SK-N-SH (cell line): ENCODE data around the gene PRLR. TPM values are rescaled to one million over a fixed set of nuclear protein-coding genes. Genes with fewer than 3 reads are reported as not detected.

Experiments used
- CTCF ChIA-PET: fragments of 300-600, 350-600 bp; formaldehyde crosslinking; extraction: SDS; loops from one replicate; lab custom pipeline; 2021; lab: Yijun Ruan, JAX
- POLR2A ChIA-PET: fragments of 350-600 bp; sonication (Branson Sonifier 250); formaldehyde crosslinking; extraction: SDS; loops from one replicate; lab custom pipeline; 2020; ENCODE audit warnings: antibody characterized with exemption, inconsistent platforms; lab: Yijun Ruan, JAX
- DNase-seq: peaks from one replicate; pipeline ENCODE4 v3.0.0; 2012
- H2AFZ ChIP-seq: fragments of 200-600 bp; sonication (generic); 2 replicates; pipeline ENCODE4 v1.8.1; 2016; ENCODE audit warnings: antibody characterized with exemption, mild to moderate bottlenecking, low read depth
- H3F3A ChIP-seq: fragments of 200-600 bp; sonication (generic); replicated peaks from 2 replicates; pipeline ENCODE3; 2016; ENCODE audit warnings: antibody characterized with exemption, mild to moderate bottlenecking; ENCODE audit not compliant: insufficient read depth
- H3K27ac ChIP-seq, 2 experiments: fragments of 200-500 bp in 1 of 2; fragments of 200-600 bp in 1 of 2; sonication (Bioruptor generic) in 1 of 2; sonication (generic), shearing (Covaris generic) in 1 of 2; 2 replicates each; pipeline versions ENCODE4 v1.5.1 to v1.6.1; 2014 to 2016; ENCODE audit warnings: low read depth in 2 of 2, inconsistent platforms in 1 of 2, low read length in 1 of 2, mild to moderate bottlenecking in 1 of 2, mixed read lengths in 1 of 2
- H3K27me3 ChIP-seq: fragments of 200-600 bp; sonication (generic), shearing (Covaris generic); 2 replicates; pipeline ENCODE4 v1.6.1; 2016; ENCODE audit warnings: mixed run types; ENCODE audit not compliant: insufficient read depth
- H3K36me3 ChIP-seq, 2 experiments: fragments of 200-500 bp in 1 of 2; fragments of 200-600 bp in 1 of 2; sonication (Bioruptor generic) in 1 of 2; sonication (generic) in 1 of 2; replicated peaks in 1 of 2; 2 replicates each; pipeline versions ENCODE3 to v1.5.1; 2014 to 2016; ENCODE audit warnings: low read length in 1 of 2, mild to moderate bottlenecking in 1 of 2; ENCODE audit not compliant: insufficient read depth in 2 of 2, control insufficient read depth in 1 of 2
- H3K4me1 ChIP-seq, 2 experiments: fragments of 200-500 bp in 1 of 2; fragments of 200-600 bp in 1 of 2; sonication (Bioruptor generic) in 1 of 2; sonication (generic), shearing (Covaris generic) in 1 of 2; 2 replicates each; pipeline versions ENCODE4 v1.5.1 to v1.6.1; 2014 to 2016; ENCODE audit warnings: low read depth in 1 of 2, low read length in 1 of 2, mixed run types in 1 of 2; ENCODE audit not compliant: insufficient read depth in 2 of 2, control insufficient read depth in 1 of 2
- H3K4me2 ChIP-seq: fragments of 200-600 bp; sonication (generic), shearing (Covaris generic); 2 replicates; pipeline ENCODE4 v1.6.1; 2017; ENCODE audit warnings: mixed run types
- H3K4me3 ChIP-seq, 2 experiments: fragments of 200-500 bp in 1 of 2; fragments of 200-600 bp in 1 of 2; sonication (Bioruptor generic) in 1 of 2; sonication (generic), shearing (Covaris generic) in 1 of 2; 2 replicates each; pipeline versions ENCODE4 v1.5.1 to v1.8.1; 2014 to 2016; ENCODE audit warnings: low read depth in 2 of 2, inconsistent platforms in 1 of 2, low read length in 1 of 2, mild to moderate bottlenecking in 1 of 2, mixed read lengths in 1 of 2, moderate library complexity in 1 of 2
- H3K79me2 ChIP-seq: fragments of 200-600 bp; sonication (generic); 2 replicates; pipeline ENCODE4 v1.8.1; 2017; ENCODE audit warnings: mild to moderate bottlenecking; ENCODE audit not compliant: insufficient read depth
- H3K9ac ChIP-seq: fragments of 200-600 bp; sonication (generic); 2 replicates; pipeline ENCODE4 v1.6.1; 2017; ENCODE audit warnings: mixed run types
- H3K9me2 ChIP-seq: fragments of 200-600 bp; sonication (generic); 2 replicates; pipeline ENCODE4 v1.6.1; 2017; ENCODE audit warnings: mixed run types
- H3K9me3 ChIP-seq: fragments of 200-600 bp; sonication (generic); 2 replicates; pipeline ENCODE4 v1.6.1; 2017; ENCODE audit warnings: mixed run types, mild to moderate bottlenecking, moderate library complexity
- H4K20me1 ChIP-seq: fragments of 200-600 bp; sonication (generic); 2 replicates; pipeline ENCODE4 v1.6.1; 2017; ENCODE audit warnings: mild to moderate bottlenecking, mixed run types; ENCODE audit not compliant: insufficient read depth
- EP300 ChIP-seq, 2 experiments: IDR thresholded peaks; 2 replicates each; pipeline versions ENCODE4 v1.4.0 to v1.6.1; 2012; ENCODE audit warnings: borderline replicate concordance in 1 of 2, low read depth in 1 of 2, low read length in 1 of 2
- FOSL2 ChIP-seq: IDR thresholded peaks from 2 replicates; pipeline ENCODE4 v1.4.0; 2012; ENCODE audit warnings: low read depth, mild to moderate bottlenecking, moderate library complexity, borderline replicate concordance
- FOXJ3 ChIP-seq: sonication (generic); formaldehyde crosslinking; IDR thresholded peaks from 2 replicates; pipeline ENCODE4 v1.5.1; 2020; ENCODE audit warnings: mild to moderate bottlenecking, missing genetic modification reagents
- FOXM1 ChIP-seq: IDR thresholded peaks from 2 replicates; pipeline ENCODE4 v1.4.0; 2012; ENCODE audit warnings: low read depth, mild to moderate bottlenecking
- GABPA ChIP-seq: IDR thresholded peaks from 2 replicates; pipeline ENCODE4 v1.4.0; 2012; ENCODE audit warnings: low read depth, mild to moderate bottlenecking
- IRF3 ChIP-seq: fragments of 150-350 bp; IDR thresholded peaks from 2 replicates; pipeline ENCODE4 v1.6.1; 2016; ENCODE audit warnings: mild to moderate bottlenecking, low read depth, low read length
- MEF2A ChIP-seq: IDR thresholded peaks from 2 replicates; pipeline ENCODE4 v1.4.0; 2012; ENCODE audit warnings: low read depth, borderline replicate concordance
- MXI1 ChIP-seq: IDR thresholded peaks from 2 replicates; pipeline ENCODE4 v1.6.1; 2012; ENCODE audit warnings: mild to moderate bottlenecking, low read depth, low read length, improper control_type of control experiment
- NRF1 ChIP-seq: IDR thresholded peaks from 2 replicates; pipeline ENCODE4 v1.6.1; 2012; ENCODE audit warnings: low read depth, mild to moderate bottlenecking, low read length
- PBX3 ChIP-seq: IDR thresholded peaks from 2 replicates; pipeline ENCODE4; 2012
- POLR2AphosphoS5 ChIP-seq: IDR thresholded peaks from 2 replicates; pipeline ENCODE4 v1.6.1; 2012; ENCODE audit warnings: low read depth, low read length
- RCOR1 ChIP-seq: fragments of 150-350 bp; IDR thresholded peaks from 2 replicates; pipeline ENCODE4 v1.6.1; 2017; ENCODE audit warnings: antibody characterized with exemption, low read length
- REST ChIP-seq: IDR thresholded peaks from 2 replicates; pipeline ENCODE4 v1.6.1; 2012; ENCODE audit warnings: mild to moderate bottlenecking, low read depth, low read length, moderate library complexity
- RFX5 ChIP-seq: IDR thresholded peaks from 2 replicates; pipeline ENCODE4 v1.6.1; 2012; ENCODE audit warnings: mild to moderate bottlenecking, improper control_type of control experiment, low read length
- RXRA ChIP-seq: IDR thresholded peaks from 2 replicates; pipeline ENCODE4 v1.4.0; 2012; ENCODE audit warnings: low read depth, mild to moderate bottlenecking, borderline replicate concordance
- SMC3 ChIP-seq: IDR thresholded peaks from 2 replicates; pipeline ENCODE4 v1.6.1; 2012; ENCODE audit warnings: low read depth, low read length, improper control_type of control experiment
- TAF1 ChIP-seq: IDR thresholded peaks from 2 replicates; pipeline ENCODE4 v1.6.1; 2012; ENCODE audit warnings: low read depth, mild to moderate bottlenecking, low read length, moderate library complexity, borderline replicate concordance
- TCF12 ChIP-seq: IDR thresholded peaks from 2 replicates; pipeline ENCODE4 v1.4.0; 2012
- TEAD4 ChIP-seq: IDR thresholded peaks from 2 replicates; pipeline ENCODE4 v1.4.0; 2012; ENCODE audit warnings: mild to moderate bottlenecking, borderline replicate concordance; ENCODE audit not compliant: insufficient read depth
- USF2 ChIP-seq: fragments of 150-350 bp; IDR thresholded peaks from 2 replicates; pipeline ENCODE4 v1.6.1; 2017; ENCODE audit warnings: antibody characterized with exemption, low read length, low read depth, borderline replicate concordance
- WGBS: methylation state at CpG from one replicate; pipeline ENCODE4 v1.1.6; 2017; ENCODE audit warnings: low lambda C conversion rate; 5-methylcytosine and 5-hydroxymethylcytosine counted together
- polyA plus RNA-seq, 3 experiments: library from polyadenylated mRNA; depleted of rRNA; stranded (reverse); fragments of >200 nt; gene quantifications; 2 replicates each; pipeline ENCODE4 v1.2.3, GENCODE V29; 2012

PRLR gene
- polyA plus RNA-seq, 1 of the 3 experiments (the other 2 are of a cell fraction): 0.13 TPM

- TF ChIP-seq REST (no peak), RCOR1 (no peak), TCF12 (no peak), FOXJ3 (no peak), IRF3 (no peak), FOSL2 (no peak), POLR2AphosphoS5 (no peak), MEF2A (no peak), RXRA (no peak), FOXM1 (no peak)
- TF ChIP-seq, all 33 proteins: peak for 0
Observed at GRCh38 chr5:35058374-35058788, 171.9 kb downstream of the PRLR start (continued).

GRCh38 chr5:35056686-35057085, 173.6 kb downstream of the PRLR start:
- POLR2A ChIA-PET: no interaction called here
- H3K9ac ChIP-seq: no peak overlapping the region
- H2AFZ ChIP-seq: no peak overlapping the region
- no peak overlapping the region for H3K27ac ChIP-seq
- H3K79me2 ChIP-seq: no peaks in the 10 kb centered on the region
- no peaks in the 10 kb centered on the region for H3K9me2 ChIP-seq
- DNase-seq: no peak
- 17% methylated on average over 2 of the region's 2 CpGs for WGBS
- H4K20me1 ChIP-seq: no peaks in the 10 kb centered on the region
- no peaks in the 10 kb centered on the region for H3K4me1 ChIP-seq
- H3K9me3 ChIP-seq: no peaks in the 10 kb centered on the region
- CTCF ChIA-PET: no interaction called here
- H3K4me2 ChIP-seq: no peak overlapping the region
- no peak for TF ChIP-seq TAF1
- TF ChIP-seq MXI1: no peak
- no peak for TF ChIP-seq RFX5
- no peak for TF ChIP-seq PBX3
- TF ChIP-seq TCF12: no peak
- TF ChIP-seq SMC3: no peak
- no peak for TF ChIP-seq TEAD4
- TF ChIP-seq GABPA: no peak
- no peak for TF ChIP-seq REST
- TF ChIP-seq USF2: no peak
- TF ChIP-seq MEF2A: no peak
- TF ChIP-seq EP300 (IDR thresholded peaks at IDR 0.05; ENCODE audit: borderline replicate concordance in 1 of 2, low read depth in 1 of 2, low read length in 1 of 2): no peak
- TF ChIP-seq NRF1: no peak
- no peaks in the 10 kb centered on the region for H3K27me3 ChIP-seq
- no peaks in the 10 kb centered on the region for H3K36me3 ChIP-seq
- no peaks in the 10 kb centered on the region for H3F3A ChIP-seq
- H3K4me3 ChIP-seq: no peak overlapping the region
